ENCODE measurements around the gene PSMD5. TPM values are rescaled to one million over a fixed set of nuclear protein-coding genes. Genes with fewer than 3 reads are reported as not detected.

The PSMD5 gene
- polyA plus RNA-seq, 6 donors from 2014 or later = 3.6 to 22.8 (median 17.4) TPM

- DNase-seq = no peak
- no peaks in the 10 kb centered on the region for H3K9me3 Mint-ChIP-seq
- peaks cover 17 to 30% of the 10 kb centered on the region in 2 donors for H3K36me3 Mint-ChIP-seq
- no peaks in the 10 kb centered on the region for H3K27me3 Mint-ChIP-seq
- peaks cover 0 to under 1% (median 0%) of the 10 kb centered on the region in 3 donors for H3K4me1 Mint-ChIP-seq
- no peak overlapping the region for H3K4me3 Mint-ChIP-seq
- peak overlapping the region in 2 of 6 donors; percentile 44 to 54 for H3K27ac Mint-ChIP-seq
- no peak for ATAC-seq (ENCODE audit: low read depth in 2 of 2)
These were observed 68.0 kb downstream of the PSMD5 start for GRCh38 chr9:120774719-120775118.

GRCh38 chr9:120773256-120773655 lies 69.5 kb downstream of the PSMD5 start:
- H3K36me3 Mint-ChIP-seq = peaks cover 17 to 34% of the 10 kb centered on the region in 2 donors

GRCh38 chr9:120770931-120771330 lies 71.8 kb downstream of the PSMD5 start:
- DNase-seq (no peak), ATAC-seq (ENCODE audit: low read depth in 2 of 2) (no peak)
- Mint-ChIP-seq H3K9me3 (no peaks in the 10 kb centered on the region), H3K36me3 (peaks cover 25 to 26% of the 10 kb centered on the region in 2 donors), H3K27me3 (no peaks in the 10 kb centered on the region), H3K4me1 (peaks cover 0 to 3% (median 0%) of the 10 kb centered on the region in 3 donors), H3K4me3 (no peak overlapping the region), H3K27ac (no peak overlapping the region)

More at GRCh38 chr9:120773256-120773655, 69.5 kb downstream of the PSMD5 start:
- Mint-ChIP-seq H3K9me3 (no peaks in the 10 kb centered on the region), H3K27ac (no peak overlapping the region), H3K27me3 (no peaks in the 10 kb centered on the region), H3K4me3 (no peak overlapping the region), H3K4me1 (no peaks in the 10 kb centered on the region)
- no peak for ATAC-seq (ENCODE audit: low read depth in 2 of 2)
- no peak for DNase-seq

GRCh38 chr9:120768886-120769285 lies 73.8 kb downstream of the PSMD5 start:
- Mint-ChIP-seq H3K9me3 (no peaks in the 10 kb centered on the region), H3K27ac (no peak overlapping the region), H3K4me1 (peaks cover 0 to 4% (median 0%) of the 10 kb centered on the region in 3 donors), H3K4me3 (no peak overlapping the region), H3K27me3 (no peaks in the 10 kb centered on the region), H3K36me3 (peaks cover 24 to 28% of the 10 kb centered on the region in 2 donors)
- no peak for ATAC-seq (ENCODE audit: low read depth in 2 of 2)
- DNase-seq = no peak

- ATAC-seq (ENCODE audit: low read depth in 2 of 2) (no peak), DNase-seq (no peak)
- H3K4me1 Mint-ChIP-seq = peaks cover 0 to 4% (median 0%) of the 10 kb centered on the region in 3 donors
- no peaks in the 10 kb centered on the region for H3K27me3 Mint-ChIP-seq
- peak overlapping the region in 3 of 6 donors; percentile 8 to 63 (median 59) for H3K27ac Mint-ChIP-seq
- H3K4me3 Mint-ChIP-seq = no peak overlapping the region
- no peaks in the 10 kb centered on the region for H3K9me3 Mint-ChIP-seq
- H3K36me3 Mint-ChIP-seq = peaks cover 24 to 28% of the 10 kb centered on the region in 2 donors
These were observed 74.5 kb downstream of the PSMD5 start for GRCh38 chr9:120768247-120768646.

GRCh38 chr9:120767451-120767850 lies 75.3 kb downstream of the PSMD5 start:
- H3K27ac Mint-ChIP-seq = peak overlapping the region in 4 of 6 donors; percentile 2 to 73 (median 17)
- ATAC-seq (ENCODE audit: low read depth in 2 of 2) = no peak
- peaks cover 0 to 4% (median 0%) of the 10 kb centered on the region in 3 donors for H3K4me1 Mint-ChIP-seq

More at GRCh38 chr9:120767451-120767850, 75.3 kb downstream of the PSMD5 start:
- peaks cover 24 to 25% of the 10 kb centered on the region in 2 donors for H3K36me3 Mint-ChIP-seq
- H3K9me3 Mint-ChIP-seq = no peaks in the 10 kb centered on the region
- H3K27me3 Mint-ChIP-seq = no peaks in the 10 kb centered on the region
- no peak for DNase-seq
- H3K4me3 Mint-ChIP-seq = no peak overlapping the region

Other genes with a start within 250 kb of the PSMD5 start
- gene MEGF9, start 128.5 kb downstream of the PSMD5 start, polyA plus RNA-seq (ENCODE audit: low read depth in 6 of 6) = 1 to 10 TPM; 4.4 to 5.6 (median 5.0) TPM
- gene FBXW2, start 49.5 kb downstream of the PSMD5 start, polyA plus RNA-seq (ENCODE audit: low read depth in 6 of 6) = 10 to 100 TPM; 23.2 to 32.3 (median 31.6) TPM
- 1 to 10 TPM in 5 of 6 donors, under 1 TPM in 1; 0.26 to 5.4 (median 3.5) TPM for gene PHF19, start 34.3 kb upstream of the PSMD5 start, polyA plus RNA-seq (ENCODE audit: low read depth in 6 of 6)
- gene TRAF1, start 83.9 kb upstream of the PSMD5 start, polyA plus RNA-seq (ENCODE audit: low read depth in 6 of 6) = under 1 TPM; 0.34 to 0.97 (median 0.72) TPM
- 1 to 10 TPM in 2 of 6 donors, under 1 TPM in 3, not detected in 1; 0.47 to 1.7 (median 0.74) TPM for gene C5, start 207.4 kb upstream of the PSMD5 start, polyA plus RNA-seq (ENCODE audit: low read depth in 6 of 6)
- 10 to 100 TPM in 5 of 6 donors, 1 to 10 TPM in 1; 7.5 to 43.2 (median 20.5) TPM for gene CNTRL, start 232.0 kb upstream of the PSMD5 start, polyA plus RNA-seq (ENCODE audit: low read depth in 6 of 6)

Measured in naive B cell (primary cell).